ENCODE data around the gene USP19. TPM values are rescaled to one million over a fixed set of nuclear protein-coding genes. Genes with fewer than 3 reads are reported as not detected.

Gene USP19
- total and polyA plus RNA-seq, 2 of the 8 experiments (the other 6 are each of a cell fraction or from before 2014, with no cell fraction given) = 46.4 to 65.8 TPM

DNA sequence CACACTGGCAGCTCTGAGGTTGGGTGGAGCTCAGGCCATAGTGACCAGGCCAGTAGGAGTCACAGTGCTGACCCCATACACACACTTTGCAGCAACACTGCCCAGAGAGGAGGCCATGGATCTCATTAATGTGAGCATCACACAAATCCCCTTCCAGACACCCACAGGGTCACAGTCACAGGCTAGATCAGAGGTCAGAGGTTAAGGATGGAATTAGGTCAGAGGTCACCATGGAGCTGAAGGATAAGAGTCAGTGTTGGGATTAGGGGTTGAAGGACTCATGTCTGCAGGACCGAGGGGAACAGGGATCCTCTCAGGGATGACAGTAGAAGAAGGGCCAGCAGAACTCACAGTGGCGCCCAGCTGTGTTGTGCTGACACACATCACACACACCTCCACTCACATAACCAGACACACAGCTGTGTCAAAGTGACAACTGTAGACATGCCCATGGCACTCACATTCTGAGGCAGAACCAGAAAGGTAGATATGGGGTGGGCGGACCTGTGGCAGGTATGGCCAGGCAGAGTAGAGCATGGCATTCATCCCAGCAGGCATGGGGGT is 32.8 kb upstream of the USP19 start (continued):
- TF ChIP-seq, protein P1, sequence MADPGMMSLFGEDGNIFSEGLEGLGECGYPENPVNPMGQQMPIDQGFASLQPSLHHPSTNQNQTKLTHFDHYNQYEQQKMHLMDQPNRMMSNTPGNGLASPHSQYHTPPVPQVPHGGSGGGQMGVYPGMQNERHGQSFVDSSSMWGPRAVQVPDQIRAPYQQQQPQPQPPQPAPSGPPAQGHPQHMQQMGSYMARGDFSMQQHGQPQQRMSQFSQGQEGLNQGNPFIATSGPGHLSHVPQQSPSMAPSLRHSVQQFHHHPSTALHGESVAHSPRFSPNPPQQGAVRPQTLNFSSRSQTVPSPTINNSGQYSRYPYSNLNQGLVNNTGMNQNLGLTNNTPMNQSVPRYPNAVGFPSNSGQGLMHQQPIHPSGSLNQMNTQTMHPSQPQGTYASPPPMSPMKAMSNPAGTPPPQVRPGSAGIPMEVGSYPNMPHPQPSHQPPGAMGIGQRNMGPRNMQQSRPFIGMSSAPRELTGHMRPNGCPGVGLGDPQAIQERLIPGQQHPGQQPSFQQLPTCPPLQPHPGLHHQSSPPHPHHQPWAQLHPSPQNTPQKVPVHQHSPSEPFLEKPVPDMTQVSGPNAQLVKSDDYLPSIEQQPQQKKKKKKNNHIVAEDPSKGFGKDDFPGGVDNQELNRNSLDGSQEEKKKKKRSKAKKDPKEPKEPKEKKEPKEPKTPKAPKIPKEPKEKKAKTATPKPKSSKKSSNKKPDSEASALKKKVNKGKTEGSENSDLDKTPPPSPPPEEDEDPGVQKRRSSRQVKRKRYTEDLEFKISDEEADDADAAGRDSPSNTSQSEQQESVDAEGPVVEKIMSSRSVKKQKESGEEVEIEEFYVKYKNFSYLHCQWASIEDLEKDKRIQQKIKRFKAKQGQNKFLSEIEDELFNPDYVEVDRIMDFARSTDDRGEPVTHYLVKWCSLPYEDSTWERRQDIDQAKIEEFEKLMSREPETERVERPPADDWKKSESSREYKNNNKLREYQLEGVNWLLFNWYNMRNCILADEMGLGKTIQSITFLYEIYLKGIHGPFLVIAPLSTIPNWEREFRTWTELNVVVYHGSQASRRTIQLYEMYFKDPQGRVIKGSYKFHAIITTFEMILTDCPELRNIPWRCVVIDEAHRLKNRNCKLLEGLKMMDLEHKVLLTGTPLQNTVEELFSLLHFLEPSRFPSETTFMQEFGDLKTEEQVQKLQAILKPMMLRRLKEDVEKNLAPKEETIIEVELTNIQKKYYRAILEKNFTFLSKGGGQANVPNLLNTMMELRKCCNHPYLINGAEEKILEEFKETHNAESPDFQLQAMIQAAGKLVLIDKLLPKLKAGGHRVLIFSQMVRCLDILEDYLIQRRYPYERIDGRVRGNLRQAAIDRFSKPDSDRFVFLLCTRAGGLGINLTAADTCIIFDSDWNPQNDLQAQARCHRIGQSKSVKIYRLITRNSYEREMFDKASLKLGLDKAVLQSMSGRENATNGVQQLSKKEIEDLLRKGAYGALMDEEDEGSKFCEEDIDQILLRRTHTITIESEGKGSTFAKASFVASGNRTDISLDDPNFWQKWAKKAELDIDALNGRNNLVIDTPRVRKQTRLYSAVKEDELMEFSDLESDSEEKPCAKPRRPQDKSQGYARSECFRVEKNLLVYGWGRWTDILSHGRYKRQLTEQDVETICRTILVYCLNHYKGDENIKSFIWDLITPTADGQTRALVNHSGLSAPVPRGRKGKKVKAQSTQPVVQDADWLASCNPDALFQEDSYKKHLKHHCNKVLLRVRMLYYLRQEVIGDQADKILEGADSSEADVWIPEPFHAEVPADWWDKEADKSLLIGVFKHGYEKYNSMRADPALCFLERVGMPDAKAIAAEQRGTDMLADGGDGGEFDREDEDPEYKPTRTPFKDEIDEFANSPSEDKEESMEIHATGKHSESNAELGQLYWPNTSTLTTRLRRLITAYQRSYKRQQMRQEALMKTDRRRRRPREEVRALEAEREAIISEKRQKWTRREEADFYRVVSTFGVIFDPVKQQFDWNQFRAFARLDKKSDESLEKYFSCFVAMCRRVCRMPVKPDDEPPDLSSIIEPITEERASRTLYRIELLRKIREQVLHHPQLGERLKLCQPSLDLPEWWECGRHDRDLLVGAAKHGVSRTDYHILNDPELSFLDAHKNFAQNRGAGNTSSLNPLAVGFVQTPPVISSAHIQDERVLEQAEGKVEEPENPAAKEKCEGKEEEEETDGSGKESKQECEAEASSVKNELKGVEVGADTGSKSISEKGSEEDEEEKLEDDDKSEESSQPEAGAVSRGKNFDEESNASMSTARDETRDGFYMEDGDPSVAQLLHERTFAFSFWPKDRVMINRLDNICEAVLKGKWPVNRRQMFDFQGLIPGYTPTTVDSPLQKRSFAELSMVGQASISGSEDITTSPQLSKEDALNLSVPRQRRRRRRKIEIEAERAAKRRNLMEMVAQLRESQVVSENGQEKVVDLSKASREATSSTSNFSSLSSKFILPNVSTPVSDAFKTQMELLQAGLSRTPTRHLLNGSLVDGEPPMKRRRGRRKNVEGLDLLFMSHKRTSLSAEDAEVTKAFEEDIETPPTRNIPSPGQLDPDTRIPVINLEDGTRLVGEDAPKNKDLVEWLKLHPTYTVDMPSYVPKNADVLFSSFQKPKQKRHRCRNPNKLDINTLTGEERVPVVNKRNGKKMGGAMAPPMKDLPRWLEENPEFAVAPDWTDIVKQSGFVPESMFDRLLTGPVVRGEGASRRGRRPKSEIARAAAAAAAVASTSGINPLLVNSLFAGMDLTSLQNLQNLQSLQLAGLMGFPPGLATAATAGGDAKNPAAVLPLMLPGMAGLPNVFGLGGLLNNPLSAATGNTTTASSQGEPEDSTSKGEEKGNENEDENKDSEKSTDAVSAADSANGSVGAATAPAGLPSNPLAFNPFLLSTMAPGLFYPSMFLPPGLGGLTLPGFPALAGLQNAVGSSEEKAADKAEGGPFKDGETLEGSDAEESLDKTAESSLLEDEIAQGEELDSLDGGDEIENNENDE (IDR thresholded peaks at IDR 0.05; ENCODE audit: insufficient replicate concordance, low read length) = no peak
- no peak for TF ChIP-seq TCF12 (IDR thresholded peaks at IDR 0.05; ENCODE audit: low read depth, low read length)
